GM21619 (cell line): ENCODE measurements around the gene FARP1.
"Not testable (repeated sequence)": the region's sequence is repeated elsewhere in the genome, so short reads cannot be mapped to it uniquely, and the experiment has no call there.

ENCODE experiments used
- ATAC-seq: cut with Tn5 transposase; IDR thresholded peaks from one replicate; pipeline ENCODE4 v1.9.1; 2021; ENCODE audit not compliant: unreplicated experiment

FARP1 gene

DNA sequence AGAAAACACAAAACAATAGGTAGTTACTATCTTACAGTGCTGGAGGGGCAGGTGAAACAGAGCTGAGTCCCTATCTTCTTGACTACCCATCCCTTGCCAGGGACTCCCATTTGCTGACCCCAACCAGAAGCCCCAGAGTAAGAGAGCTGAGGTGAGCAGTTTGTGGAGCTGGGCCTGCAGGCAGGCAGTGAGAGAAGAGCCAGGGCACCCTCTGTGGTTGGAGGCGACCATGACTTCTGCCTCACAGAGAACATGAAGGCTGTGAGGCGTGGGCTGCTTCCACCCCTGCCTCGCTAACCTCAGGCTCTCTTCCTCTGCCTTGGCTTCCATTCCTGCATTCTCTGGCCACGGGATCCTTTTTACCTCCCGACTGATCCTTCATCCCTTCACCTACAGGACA is 81.7 kb downstream of the FARP1 start:
- no peak for ATAC-seq

DNA sequence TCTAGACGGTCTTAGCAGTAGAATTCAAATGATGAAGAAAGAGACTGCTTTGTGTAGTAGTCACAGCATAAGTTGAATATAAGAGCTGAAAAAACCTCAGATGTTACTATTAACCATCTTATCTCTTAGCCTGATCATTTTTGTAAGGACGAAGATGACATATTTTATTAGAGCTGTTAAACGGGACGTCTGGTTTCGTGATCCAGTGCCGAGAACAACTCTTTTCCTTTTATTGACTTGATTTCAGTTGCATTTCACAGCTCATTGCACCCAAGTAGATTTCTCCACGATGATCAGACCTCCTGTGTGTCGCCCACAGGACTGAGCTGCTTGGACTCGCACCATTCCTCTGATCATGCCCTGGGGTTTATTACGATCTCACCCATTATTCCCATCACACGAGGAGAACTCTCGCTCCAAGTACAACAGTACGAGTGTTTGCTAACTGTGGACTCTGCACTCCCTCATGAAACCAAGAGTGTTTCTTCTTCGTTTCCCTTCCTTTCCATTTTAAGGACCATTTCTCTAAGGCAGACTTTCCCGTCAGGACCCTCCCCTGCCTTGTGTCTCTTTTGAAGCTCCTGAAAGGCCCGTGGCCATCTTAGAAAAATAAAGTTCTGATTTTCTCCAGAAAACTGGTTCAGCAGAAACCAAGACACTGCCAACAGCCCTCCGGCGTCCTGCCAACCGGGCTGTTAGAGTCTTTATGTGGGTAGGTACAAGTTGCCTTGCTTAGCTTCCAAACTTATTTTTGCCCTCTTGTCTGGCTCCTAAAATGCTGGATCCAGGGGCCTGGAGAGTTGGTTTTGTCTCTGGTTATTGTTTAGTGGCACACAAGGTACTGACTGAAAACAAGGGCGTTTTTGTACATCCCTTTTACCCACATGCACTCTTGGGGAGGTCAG is 82.4 kb downstream of the FARP1 start:
- ATAC-seq: no peak

DNA sequence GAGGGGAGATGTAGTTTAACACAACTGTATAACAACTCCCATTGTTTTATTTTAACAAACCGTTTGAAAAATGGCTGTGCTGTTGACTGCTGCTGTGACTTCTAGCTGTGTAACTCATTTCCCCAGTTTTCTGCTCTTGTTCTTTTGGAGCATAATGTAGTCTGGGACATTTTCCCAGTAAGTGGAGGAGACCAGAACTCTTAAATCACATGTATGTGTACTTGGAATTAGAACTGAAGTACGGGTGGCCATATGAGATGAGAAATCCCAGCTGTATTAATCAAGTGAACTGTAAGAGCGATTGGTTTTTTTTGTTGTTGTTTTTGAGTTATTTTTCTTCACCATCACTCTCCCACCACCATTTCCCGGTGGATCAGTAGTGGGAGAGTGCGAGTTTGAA is 83.6 kb downstream of the FARP1 start:
- no peak for ATAC-seq

DNA sequence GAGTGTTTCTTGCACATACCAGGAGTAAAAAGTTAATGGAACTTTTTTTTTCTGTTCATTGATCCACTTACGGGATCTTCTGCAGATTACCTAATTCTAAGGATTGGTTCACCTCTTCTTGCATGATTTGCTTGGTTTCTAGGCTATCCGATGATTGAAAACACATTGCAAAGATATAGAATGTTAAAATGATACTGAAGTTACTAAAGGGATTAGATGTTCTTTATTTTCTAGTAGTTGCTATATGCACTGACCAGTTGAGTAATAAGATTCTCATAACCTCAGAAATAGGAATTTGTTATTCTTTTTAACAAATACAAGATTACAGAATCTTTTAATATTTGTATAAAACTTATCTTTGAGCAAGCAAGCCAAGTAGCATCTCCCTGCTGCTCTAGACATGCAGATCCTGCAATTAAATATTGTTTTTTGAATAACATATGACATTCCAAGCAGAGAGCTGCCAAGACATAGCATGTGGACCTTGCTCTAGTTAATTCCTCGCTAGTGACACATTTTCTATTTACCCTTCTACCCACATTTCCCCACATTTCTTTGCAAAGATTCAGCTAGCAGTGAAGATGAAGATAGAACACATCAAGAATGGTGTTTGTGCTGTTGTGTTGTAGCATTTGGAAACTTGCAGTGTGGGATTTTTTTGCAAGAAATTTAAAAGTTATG is 85.9 kb downstream of the FARP1 start:
- ATAC-seq: no peak

DNA sequence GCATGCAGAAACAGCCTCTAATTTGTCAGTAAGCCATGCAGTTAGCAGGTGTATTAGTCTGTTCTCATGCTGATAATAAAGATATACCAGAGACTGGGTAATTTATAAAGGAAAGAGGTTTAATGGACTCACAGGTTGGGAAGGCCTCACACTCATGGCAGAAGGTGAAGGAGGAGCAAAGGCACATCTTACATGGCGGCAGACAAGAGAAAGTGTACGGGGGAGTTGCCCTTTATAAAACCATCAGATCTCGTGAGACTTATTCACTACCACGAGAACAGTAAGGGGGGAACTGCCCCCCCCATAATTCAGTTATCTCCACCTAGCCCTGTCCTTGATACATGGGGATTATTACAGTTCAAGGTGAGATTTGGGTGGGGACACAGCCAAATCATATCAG is 87.9 kb downstream of the FARP1 start:
- ATAC-seq: not testable (repeated sequence)

DNA sequence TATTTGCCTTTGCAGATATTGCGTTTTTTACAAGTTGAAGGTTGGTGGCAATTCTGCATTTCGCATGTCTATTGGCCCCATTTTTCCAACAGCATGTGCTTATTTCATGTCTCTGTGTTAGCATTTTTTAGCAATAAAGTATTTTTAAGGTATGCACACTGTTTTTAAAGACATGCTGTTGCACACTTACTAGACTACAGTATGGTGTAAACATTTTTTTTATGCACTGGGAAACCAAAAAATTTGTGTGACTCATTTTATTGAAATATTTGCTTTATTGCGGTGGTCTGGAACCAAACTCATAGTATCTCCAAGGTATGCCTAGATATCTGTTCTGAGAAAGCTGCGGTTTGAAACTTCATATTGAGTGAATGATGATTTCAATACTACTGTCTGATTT is 89.6 kb downstream of the FARP1 start:
- no peak for ATAC-seq

DNA sequence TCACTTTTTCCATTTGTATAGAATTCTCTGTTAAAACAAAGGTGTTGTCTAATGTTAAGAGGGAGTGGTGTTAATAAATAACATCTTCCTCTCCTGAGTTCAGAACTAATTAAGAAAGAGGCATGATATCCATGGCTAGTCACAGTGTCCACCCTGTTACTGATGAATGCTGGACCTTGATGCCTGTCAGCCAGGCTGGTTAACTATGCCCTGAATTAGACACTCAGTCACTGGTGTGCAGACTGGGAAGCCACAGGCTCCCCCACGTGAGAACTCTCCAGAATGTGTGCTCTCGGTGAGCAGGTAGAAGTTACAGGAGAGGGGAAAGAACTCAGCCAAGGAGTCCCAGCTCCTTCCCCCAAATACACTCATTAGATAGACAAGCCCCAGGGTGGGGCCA is 90.2 kb downstream of the FARP1 start:
- ATAC-seq: no peak

DNA sequence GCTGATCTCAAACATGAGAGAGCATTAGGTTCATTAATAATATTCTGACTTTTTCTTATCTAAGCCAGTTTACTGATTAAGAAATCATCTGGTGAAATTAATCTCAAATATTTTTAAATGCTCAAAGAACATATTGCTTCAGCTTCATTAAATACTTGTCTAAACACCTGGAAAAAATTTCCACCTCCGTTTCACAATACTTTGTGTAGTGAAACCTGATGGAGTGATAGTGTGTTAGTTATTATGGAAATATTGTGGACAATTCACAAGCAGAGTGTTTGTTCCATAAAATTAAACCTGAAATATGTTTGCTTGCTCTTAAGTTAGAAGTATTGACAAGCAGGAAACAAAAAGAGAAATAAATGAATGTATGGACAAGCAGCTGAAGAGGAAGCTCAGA is 91.5 kb downstream of the FARP1 start:
- ATAC-seq: no peak

DNA sequence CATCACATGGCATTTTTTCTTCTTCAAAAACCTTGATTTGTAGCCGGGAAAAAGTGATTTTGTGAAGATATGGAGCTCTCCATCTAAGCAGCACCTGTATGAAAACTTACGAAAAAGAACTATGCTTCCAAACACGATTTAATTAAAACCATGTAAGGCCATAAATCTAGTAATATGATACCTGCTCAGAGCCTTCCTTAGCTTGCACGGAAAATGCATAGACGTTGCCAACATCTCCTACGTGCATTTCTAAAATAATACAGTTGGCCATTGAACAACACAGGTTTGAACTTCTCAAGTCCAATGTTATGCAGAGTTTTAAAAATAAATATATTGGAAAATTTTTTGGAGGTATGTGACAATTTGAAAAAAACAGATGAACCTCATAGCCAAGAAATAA is 93.3 kb downstream of the FARP1 start:
- ATAC-seq: no peak

DNA sequence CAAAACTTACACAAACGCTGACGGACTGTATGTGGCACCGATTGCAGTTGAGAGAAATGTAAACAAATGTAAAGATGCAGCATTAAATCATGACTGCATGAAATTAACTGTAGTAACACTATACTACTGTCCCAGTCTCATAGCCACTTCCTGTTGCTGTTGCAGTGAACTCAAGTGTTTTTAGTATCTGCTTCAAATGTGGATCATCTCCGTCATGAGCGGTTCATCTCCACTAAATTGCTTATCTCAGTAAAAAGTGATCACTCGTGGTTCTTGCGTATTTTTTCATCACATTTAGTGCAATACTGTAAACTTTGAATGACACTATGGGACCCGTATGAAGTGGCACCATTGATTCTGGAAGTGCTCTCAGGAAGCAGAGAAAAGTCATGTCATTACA is 94.4 kb downstream of the FARP1 start:
- no peak for ATAC-seq

DNA sequence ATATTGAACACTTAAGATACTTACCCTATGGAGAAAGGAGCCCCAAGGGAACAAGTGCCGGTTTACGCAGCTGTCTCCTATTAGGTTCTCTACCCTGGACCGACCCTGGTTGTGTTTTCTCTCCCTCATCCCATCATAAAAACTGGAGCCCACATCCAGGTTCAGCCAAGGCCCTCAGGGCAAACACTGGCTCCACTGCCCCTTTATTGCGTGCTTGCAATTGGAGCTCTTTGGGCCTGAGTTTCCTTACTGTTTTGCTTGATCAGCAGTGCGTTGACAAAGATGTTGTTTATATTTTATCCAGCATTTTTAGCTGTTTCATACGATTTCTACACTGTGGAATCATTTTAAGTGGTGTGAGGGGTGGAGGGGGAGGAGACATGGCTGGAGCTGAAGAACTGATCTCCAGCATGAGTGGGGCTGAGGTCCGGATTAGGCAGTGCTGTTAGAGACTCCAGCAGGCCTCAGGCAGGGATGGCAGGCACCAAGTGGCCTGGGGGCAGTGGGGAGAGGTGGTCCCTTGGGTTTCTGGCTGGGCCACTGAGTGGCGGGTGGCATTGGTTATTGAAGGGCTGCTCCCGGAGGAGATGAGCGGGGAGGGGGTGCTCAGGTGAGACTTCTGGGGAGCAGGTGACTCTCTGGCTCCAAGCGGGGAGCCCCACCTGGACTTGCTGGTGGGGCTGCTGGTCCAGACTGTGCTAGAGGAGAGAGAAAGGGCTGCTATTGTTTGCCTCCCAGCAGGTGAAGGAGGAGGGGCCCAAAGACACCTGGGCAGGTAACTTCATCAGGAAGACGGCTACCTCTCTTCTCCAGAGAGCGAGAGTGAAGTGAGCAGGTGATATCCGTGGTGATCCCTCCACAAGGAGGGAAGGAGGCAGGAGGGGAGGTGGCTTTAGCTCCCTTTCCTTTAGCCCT is 96.5 kb downstream of the FARP1 start:
- ATAC-seq: no peak

DNA sequence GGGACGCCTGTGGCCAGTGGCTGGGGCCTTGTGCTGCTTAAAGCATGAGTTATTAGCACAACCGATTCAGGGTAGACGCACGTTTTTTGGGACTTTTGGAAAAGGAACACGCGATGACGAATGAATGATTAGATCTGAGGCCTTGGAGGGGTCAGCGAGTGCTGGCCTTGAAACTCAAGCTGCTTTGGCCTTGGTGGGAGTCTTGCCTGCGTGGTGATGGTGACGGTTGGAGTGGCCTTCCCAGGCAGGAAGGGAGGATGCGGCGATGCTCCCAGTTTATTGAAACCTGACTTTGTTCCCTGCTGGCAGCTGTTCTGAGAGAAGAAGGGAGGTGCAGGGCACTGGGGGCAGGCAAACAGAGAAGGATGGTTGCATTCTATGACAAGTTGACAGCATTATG is 97.2 kb downstream of the FARP1 start:
- ATAC-seq: no peak

DNA sequence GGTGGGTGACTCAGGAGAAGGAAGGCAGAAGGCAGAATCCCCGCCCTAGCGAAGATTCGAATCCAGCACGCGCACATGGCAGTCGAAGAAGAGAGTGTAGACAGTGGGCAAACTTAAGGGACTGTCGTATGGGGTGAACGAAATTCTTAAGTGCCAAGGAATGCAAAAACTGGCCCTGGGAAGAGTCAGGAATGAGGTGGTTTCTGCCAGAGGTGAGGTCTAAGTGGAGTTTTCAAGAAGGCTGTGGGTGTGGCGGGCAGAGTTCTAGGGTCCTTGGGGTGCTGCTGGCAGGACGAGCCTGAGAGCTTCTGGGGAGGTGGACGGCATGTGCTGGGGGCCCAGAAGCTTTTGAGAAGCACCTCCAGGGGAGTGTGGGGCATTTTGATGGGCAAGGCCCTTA is 98.1 kb downstream of the FARP1 start:
- ATAC-seq: no peak

DNA sequence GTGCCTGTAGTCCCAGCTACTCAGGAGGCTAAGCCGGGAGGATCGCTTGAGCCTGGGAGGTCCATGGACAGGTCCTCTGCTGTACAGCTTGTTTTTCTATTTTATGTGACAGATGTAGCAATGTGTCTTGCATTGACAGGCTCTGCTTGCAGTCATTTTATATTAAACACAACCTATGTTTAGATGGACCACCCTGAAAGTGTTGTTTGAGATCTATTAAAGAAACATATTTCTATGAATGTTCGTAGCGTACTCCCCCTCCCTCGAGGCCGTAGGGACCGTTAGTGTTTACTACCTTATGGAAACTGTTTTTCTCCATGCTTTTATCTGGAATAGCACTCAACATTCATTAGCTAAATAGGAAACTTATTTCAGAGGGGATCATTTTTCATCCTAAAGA is 99.1 kb downstream of the FARP1 start:
- no peak for ATAC-seq

DNA sequence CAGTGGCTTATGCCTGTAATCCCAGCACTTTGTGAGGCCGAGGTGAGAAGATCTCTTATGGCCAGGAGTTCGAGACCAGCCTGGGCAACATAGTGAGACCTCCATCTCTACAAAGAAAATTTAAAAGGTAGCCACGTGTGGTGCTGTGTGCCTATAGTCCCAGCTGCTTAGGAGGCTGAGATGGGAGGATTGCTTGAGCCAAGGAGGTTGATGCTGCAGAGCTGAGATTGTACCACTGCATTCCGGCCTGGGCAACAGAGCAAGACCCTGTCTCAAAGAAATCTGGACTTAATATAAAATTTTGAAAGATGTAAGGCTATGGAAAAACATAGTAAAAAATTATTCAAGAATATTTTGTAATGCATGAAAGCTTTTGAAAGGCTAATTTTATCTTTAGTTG is 99.5 kb downstream of the FARP1 start:
- no peak for ATAC-seq

DNA sequence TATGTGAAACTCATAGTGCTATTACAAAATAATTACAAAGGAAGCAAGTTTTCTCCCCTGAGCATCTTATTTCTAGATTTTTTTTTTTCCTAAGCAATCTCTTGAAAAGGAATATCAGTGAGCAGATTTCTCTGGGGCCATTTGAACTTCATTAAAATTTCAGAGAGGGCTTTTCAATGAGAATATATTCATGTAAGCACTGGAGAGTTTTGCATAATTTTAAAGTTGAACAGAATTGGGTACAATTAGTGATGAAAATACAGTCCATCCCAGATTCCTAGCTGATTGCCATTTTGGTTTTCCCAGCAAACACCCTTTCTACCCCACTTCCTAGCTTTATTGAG is 101.0 kb downstream of the FARP1 start:
- ATAC-seq: no peak

DNA sequence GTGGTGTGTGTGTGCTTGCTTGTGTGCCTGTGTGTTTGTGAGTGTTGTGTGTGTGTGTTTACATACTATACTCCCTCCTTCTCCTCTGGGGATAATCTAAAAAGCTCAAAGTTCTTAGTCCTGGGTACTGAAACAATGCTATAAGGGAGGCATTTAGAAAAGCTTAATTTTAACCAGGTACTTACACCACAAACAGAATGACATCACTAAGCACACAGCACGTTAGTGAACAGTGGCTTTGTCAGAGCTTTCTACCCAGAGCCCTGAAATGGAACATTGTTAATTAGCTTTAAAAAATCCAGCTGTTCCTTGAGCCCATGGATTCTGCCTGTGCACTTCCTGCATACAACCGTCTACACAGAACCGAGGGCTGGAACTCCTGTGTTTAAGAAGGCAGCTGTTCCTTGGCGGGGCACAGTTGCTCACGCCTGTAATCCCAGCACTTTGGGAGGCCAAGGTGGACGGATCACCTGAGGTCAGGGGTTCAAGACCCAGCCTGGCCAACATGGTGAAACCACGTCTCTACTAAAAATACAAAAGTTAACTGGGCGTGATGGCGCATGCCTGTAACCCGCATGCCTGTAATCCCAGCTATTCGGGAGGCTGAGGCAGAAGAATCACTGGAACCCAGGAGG is 103.8 kb downstream of the FARP1 start:
- no peak for ATAC-seq

DNA sequence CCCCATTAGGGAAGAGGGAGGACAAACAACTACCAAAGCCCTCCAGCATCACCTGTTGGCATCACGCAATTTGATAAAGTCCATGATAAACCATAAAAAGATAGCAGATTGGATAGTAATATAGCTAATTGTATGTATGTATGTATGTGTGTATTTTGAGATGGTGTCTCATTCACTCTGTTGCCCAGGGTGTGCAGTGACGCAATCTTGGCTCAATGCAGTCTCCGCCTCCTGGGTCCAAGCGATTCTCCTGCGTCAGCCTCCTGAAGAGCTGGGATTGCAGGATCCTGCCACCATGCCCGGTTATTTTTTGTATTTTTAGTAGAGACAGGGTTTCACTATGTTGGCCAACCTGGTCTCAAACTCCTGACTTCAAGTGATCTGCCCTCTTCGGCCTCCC is 108.8 kb downstream of the FARP1 start:
- no peak for ATAC-seq

DNA sequence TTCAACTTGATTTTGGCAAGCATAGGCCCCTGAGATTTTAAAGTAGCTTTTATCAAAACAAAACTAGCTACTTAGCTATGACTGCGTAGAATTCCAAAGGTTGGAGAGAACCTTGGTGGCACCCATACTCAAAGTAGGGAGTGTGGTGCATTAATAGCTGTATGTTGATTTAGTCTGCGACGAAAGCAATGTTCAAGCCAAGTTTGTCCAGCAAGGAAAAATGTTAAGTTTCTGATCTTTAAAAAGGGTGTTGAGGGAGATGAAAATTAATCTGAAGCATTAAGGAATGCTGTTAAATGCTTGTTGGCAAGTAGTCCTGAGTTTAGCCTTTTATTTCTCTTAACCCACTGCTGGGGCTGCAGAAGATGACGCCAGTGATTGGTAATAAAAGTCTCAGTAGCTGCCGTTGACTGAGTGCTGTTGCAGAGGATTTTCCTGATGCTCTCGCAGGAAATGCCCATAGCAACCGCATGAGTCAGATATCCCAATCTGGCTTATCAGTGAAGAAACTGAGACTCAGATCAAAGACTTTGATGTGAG is 110.1 kb downstream of the FARP1 start:
- no peak for ATAC-seq

DNA sequence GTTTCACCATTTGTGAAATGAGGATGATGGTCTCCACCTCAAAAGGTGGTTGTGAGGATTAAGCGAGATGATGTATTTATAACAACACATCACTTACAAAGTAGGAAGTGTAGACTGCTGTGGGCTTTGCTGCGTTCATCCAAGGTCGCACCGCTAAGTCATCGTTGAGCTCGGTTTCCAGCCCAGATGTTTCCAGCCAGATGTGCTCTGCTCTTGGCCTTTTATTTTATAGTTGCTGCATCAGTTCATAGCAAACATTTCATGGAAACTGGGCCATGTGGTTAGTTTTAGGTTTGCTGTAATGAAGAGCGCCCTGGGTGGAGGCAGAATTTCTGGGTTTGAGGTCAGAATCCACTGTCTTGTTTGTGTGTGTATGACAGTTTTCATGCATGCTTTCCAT is 110.6 kb downstream of the FARP1 start:
- no peak for ATAC-seq

DNA sequence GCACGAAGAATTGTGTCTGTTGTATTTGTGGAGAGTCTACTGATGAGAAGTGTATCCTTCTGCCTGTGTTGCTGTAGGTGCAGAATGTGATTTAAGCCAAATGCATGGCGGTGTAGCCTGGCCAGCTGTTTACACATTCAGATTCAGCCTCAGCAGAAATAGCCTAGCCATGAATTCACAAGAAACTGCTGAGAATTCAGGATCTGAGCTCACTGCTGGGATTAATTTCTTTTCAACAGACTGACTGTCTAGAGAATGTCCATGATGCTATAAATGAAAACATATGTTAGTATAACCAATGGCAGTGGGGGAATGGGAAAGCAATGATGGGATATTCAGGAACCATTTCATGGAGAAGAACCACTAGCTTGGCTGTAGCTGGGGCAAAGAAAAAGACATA is 111.6 kb downstream of the FARP1 start:
- ATAC-seq: no peak
